Raji (cell line): ENCODE data around the gene LATS2.

Source experiments
- POLR2A ChIP-seq: IDR thresholded peaks from 2 replicates; pipeline ENCODE4 v1.6.1; 2011; ENCODE audit warnings: low read depth, low read length, control low read depth; ENCODE audit not compliant: insufficient read depth

The LATS2 gene

GRCh38 chr13:20998649-20999415 is 62.6 kb downstream of the LATS2 start:
- no peak for TF ChIP-seq POLR2A

DNA sequence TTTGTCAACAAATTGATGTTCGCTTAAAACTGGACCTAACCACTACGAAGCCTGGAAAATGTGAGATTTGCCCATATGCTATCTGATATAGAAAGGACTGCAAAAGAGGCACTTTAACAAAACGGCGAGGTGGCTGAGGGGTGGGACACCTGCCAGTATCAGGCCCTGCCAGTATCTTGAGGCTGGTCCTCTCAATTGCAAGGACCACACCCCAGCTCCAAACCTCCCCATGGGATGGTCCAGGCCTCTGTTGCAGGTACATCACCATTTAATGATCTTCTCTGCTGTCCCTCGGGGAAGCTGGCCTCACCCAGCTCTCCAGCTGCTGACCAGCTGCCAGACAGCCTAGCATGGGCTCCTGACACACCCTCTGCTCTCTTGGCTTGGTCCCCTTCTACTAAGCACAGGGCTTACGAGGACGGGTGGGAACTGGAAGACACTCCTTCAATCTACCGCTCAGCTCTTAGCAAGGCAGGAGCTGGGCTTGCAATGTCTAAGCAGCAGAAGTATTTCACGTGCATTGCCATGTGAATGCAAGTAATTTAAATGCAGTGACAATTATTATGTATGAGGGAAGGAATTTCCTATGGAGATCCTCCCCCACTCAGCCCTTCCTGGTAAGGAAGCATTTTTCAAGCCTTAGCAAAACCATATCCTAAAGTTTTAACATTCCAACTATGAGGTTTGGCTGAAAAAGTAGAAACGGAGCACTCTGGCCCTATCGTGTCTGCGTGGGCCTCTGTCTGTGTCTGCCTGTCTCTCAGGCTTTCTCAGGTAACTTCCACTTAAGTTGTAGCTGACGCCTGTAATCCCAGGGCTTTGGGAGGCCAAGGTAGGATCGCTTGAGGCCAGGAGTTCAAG is 63.9 kb downstream of the LATS2 start:
- no peak for TF ChIP-seq POLR2A

- no peak for TF ChIP-seq POLR2A
These were observed 66.0 kb downstream of the LATS2 start for GRCh38 chr13:20995245-20995838.

DNA sequence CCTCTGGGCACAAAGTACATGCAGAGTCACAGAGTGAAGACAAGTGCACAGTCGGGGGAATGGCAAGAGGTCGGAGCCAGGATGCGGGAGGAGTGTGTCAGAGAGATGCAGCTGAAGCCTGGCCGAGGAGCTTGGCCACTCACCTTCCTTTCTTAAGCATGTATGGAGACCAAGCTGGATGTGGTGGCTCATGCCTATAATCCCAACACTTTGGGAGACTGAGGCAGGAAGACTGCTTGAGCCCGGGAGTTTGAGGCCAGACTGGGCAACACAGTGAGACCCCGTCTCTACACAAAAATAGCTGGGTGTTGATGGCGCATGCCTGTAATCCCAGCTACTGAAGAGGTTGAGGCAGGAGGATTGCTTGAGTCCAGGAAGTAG is 67.0 kb downstream of the LATS2 start:
- no peak for TF ChIP-seq POLR2A

- TF ChIP-seq POLR2A: no peak
These were observed 67.5 kb downstream of the LATS2 start for GRCh38 chr13:20993661-20994440.

DNA sequence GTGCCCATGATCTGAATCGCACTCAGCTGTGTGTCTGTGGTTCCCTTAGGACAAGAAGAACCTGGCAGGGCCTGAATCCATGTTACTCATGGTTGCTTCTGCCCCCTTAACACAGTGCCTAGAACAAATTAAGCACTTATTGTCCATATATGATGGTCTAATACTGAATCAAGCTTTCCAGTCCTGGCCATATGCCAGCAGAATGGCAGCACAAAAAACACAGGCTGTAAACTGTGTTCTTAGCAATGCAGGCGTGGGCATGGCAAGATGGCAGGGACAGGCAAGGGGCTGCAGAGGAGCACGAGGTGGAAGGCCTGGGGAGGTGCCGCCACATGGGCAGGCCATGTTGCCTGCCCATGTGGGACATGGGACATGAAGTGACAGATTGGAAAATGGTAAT is 68.2 kb downstream of the LATS2 start:
- no peak for TF ChIP-seq POLR2A

GRCh38 chr13:20991741-20992520 is 69.5 kb downstream of the LATS2 start:
- no peak for TF ChIP-seq POLR2A

GRCh38 chr13:20990910-20991525 is 70.4 kb downstream of the LATS2 start:
- no peak for TF ChIP-seq POLR2A

GRCh38 chr13:20989656-20990321 is 71.6 kb downstream of the LATS2 start:
- no peak for TF ChIP-seq POLR2A

DNA sequence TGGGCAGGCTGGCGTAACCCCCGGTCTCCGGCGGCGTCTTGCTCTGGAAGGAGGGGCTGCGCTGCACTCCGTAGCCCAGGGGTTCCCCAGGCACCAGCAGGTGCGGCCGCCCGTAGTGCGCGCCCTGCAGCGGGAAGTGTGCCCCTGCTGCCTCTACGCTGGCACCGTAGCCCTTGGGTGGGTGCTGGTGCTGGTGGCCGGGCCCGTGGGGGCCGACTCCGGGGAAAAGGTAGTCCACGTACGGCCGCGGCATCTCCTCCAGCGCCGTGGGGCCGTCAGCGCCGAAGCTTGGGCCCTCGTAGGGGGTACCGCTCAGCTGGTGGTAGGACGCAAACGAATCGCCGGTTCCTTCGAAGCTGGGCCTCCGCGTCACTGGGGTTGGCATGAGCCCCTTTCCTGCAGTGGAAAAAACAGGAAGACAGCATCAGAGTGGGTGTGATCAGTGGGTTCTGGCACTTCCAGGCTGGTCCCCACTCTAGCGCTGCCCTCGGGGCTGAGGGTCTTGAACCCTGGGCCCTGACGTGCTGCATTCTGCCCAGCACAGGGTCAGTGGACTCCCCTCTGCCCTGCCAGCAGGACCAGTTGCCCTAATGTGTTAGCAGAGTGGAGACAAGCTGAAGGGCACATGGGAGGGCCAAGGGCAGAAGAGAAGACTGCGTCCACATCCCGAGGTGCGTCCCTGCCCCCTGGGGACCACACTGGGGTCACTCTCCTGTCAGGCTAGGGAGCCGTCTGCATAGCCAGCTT is 72.3 kb downstream of the LATS2 start:
- no peak for TF ChIP-seq POLR2A

DNA sequence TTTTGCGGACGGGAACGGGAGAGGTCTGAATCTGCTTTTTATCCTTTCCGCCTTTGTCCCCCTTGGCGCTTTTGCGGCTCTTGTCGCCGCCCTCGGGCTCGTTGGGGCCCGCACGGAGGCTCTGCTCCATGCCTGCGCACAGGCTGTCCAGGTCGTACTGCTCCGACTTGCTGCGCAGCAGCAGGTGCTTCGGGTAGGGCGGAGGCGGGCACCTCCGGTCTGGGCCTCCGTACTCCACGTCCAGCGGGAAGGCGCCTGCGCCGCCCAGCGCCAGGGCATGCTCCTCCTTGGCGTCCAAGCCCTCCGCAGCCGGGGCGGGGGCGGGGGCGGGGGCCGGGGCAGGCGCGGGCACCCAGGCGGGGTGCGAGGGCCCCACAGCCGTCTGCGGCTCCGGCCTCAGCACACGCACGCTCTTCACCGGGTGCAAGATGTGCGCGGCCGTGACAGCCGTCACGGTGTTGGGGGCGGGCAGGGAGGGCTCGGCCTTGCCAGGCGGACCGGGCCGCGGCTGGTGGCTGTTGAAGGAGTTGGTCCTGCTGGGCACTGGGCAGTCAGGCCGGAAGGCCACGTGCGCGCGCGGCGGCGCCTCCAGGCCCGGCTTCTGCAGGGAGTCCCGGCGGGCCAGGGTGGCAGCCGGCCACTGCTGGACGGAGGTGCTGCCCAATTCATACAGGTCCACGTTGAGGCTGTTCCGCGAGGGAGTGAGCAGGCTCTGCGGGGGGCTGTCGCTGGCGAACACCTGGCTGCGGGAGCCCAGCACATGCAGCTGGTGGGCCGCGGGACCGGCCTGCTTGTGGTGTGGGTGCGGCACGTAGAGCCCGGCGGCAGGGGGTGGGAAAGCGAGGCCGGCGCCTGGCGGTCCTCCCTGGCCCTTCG is 73.1 kb downstream of the LATS2 start:
- TF ChIP-seq POLR2A: no peak

GRCh38 chr13:20987599-20987998 is 73.8 kb downstream of the LATS2 start:
- TF ChIP-seq POLR2A: no peak
